Glutamatergic neuron (in vitro differentiated cells): ENCODE measurements around the gene DESI2. TPM values are rescaled to one million over a fixed set of nuclear protein-coding genes. Genes with fewer than 3 reads are reported as not detected.

ENCODE experiments used
- DNase-seq: peaks from one replicate; pipeline ENCODE4 v3.0.0; 2022
- H3K27ac Mint-ChIP-seq: one replicate; pipeline ENCODE4 v1.8.0; 2020; ENCODE audit warnings: mild to moderate bottlenecking, mixed read lengths, inconsistent platforms; ENCODE audit not compliant: unreplicated experiment
- H3K27me3 Mint-ChIP-seq: one replicate; pipeline ENCODE4 v1.8.0; 2020; ENCODE audit warnings: mild to moderate bottlenecking, moderate library complexity, mixed read lengths, inconsistent platforms; ENCODE audit not compliant: unreplicated experiment
- H3K36me3 Mint-ChIP-seq: one replicate; pipeline ENCODE4 v1.8.0; 2020; ENCODE audit warnings: mild to moderate bottlenecking, mixed read lengths, inconsistent platforms; ENCODE audit not compliant: unreplicated experiment
- H3K4me1 Mint-ChIP-seq: one replicate; pipeline ENCODE4 v1.8.0; 2020; ENCODE audit warnings: mild to moderate bottlenecking, low read depth, mixed read lengths, inconsistent platforms; ENCODE audit not compliant: unreplicated experiment
- H3K4me3 Mint-ChIP-seq: one replicate; pipeline ENCODE4 v1.8.0; 2020; ENCODE audit warnings: mild to moderate bottlenecking, mixed read lengths, inconsistent platforms; ENCODE audit not compliant: unreplicated experiment
- H3K9me3 Mint-ChIP-seq: one replicate; pipeline ENCODE4 v1.8.0; 2020; ENCODE audit warnings: mild to moderate bottlenecking, moderate library complexity, mixed read lengths, inconsistent platforms; ENCODE audit not compliant: unreplicated experiment
- total RNA-seq: library from RNA; stranded (reverse); fragmentation: NEBNext Ultra II Directional; extraction: Animal tissue kit (Norgen Biotek cat#: 25700); gene quantifications from one replicate; pipeline ENCODE4 v1.2.1, GENCODE V29; 2021; ENCODE audit not compliant: unreplicated experiment
- TF ChIP-seq, protein P1 (sequence below): fragments of 200-600 bp; sonication (generic); IDR thresholded peaks from one replicate; pipeline ENCODE4 v1.5.0; 2021; ENCODE audit not compliant: partially characterized antibody, unreplicated experiment

Gene DESI2
- total RNA-seq, 1 donor from 2014 or later = 25.9 TPM

GRCh38 chr1:244667797-244668196, 14.9 kb downstream of the DESI2 start:
- peaks cover 2% of the 10 kb centered on the region for H3K9me3 Mint-ChIP-seq
- DNase-seq = no peak
- H3K36me3 Mint-ChIP-seq = peaks cover 11% of the 10 kb centered on the region
- H3K4me3 Mint-ChIP-seq = no peak overlapping the region
- H3K4me1 Mint-ChIP-seq = peaks cover 2% of the 10 kb centered on the region
- no peaks in the 10 kb centered on the region for H3K27me3 Mint-ChIP-seq
- TF ChIP-seq, protein P1, sequence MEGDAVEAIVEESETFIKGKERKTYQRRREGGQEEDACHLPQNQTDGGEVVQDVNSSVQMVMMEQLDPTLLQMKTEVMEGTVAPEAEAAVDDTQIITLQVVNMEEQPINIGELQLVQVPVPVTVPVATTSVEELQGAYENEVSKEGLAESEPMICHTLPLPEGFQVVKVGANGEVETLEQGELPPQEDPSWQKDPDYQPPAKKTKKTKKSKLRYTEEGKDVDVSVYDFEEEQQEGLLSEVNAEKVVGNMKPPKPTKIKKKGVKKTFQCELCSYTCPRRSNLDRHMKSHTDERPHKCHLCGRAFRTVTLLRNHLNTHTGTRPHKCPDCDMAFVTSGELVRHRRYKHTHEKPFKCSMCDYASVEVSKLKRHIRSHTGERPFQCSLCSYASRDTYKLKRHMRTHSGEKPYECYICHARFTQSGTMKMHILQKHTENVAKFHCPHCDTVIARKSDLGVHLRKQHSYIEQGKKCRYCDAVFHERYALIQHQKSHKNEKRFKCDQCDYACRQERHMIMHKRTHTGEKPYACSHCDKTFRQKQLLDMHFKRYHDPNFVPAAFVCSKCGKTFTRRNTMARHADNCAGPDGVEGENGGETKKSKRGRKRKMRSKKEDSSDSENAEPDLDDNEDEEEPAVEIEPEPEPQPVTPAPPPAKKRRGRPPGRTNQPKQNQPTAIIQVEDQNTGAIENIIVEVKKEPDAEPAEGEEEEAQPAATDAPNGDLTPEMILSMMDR = no peak
- H3K27ac Mint-ChIP-seq = no peak overlapping the region

- H3K36me3 Mint-ChIP-seq = peaks cover 11% of the 10 kb centered on the region
- H3K4me3 Mint-ChIP-seq = no peak overlapping the region
- TF ChIP-seq, protein P1 = no peak
- no peaks in the 10 kb centered on the region for H3K27me3 Mint-ChIP-seq
- H3K27ac Mint-ChIP-seq = no peak overlapping the region
- no peak for DNase-seq
- H3K4me1 Mint-ChIP-seq = peaks cover 2% of the 10 kb centered on the region
- H3K9me3 Mint-ChIP-seq = peaks cover 1% of the 10 kb centered on the region
Observed at GRCh38 chr1:244672946-244673682, 20.2 kb downstream of the DESI2 start.

DNA sequence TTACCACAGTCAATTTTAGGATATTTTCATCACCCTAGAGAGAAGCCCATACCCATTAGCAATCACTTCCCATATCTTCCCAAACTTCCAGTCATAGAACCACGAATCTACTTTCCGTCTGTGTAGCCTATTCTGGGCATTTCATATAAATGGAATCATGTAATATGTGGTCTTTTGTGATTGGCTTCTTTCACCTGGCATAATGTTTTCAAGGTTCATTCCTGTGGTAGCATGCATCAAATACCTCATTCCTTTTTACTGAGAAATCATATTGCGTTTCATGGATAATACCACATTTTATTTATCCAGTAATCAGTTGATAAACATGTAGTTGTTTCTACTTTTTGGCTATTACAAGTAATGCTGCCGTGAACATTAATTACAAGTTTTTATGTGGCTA, 21.5 kb downstream of the DESI2 start:
- no peak for DNase-seq
- peaks cover 11% of the 10 kb centered on the region for H3K36me3 Mint-ChIP-seq
- no peak overlapping the region for H3K27ac Mint-ChIP-seq
- no peak overlapping the region for H3K4me3 Mint-ChIP-seq
- peaks cover 1% of the 10 kb centered on the region for H3K9me3 Mint-ChIP-seq
- TF ChIP-seq, protein P1 = no peak
- H3K27me3 Mint-ChIP-seq = no peaks in the 10 kb centered on the region
- H3K4me1 Mint-ChIP-seq = peaks cover 2% of the 10 kb centered on the region

GRCh38 chr1:244675167-244675566, 22.2 kb downstream of the DESI2 start:
- Mint-ChIP-seq H3K36me3 (peaks cover 11% of the 10 kb centered on the region), H3K9me3 (peaks cover 1% of the 10 kb centered on the region), H3K4me1 (peaks cover 2% of the 10 kb centered on the region), H3K27ac (no peak overlapping the region), H3K4me3 (no peak overlapping the region), H3K27me3 (no peaks in the 10 kb centered on the region)
- no peak for DNase-seq
- TF ChIP-seq, protein P1 = no peak

GRCh38 chr1:244678697-244679096, 25.8 kb downstream of the DESI2 start:
- H3K4me3 Mint-ChIP-seq = no peak overlapping the region
- H3K27ac Mint-ChIP-seq = no peak overlapping the region
- H3K9me3 Mint-ChIP-seq = peaks cover 4% of the 10 kb centered on the region
- H3K4me1 Mint-ChIP-seq = no peaks in the 10 kb centered on the region
- TF ChIP-seq, protein P1 = no peak
- DNase-seq = no peak
- H3K36me3 Mint-ChIP-seq = no peaks in the 10 kb centered on the region
- no peaks in the 10 kb centered on the region for H3K27me3 Mint-ChIP-seq
